HepG2 (cell line): ENCODE results near the gene RNF133. TPM values are rescaled to one million over a fixed set of nuclear protein-coding genes. Genes with fewer than 3 reads are reported as not detected.

ENCODE experiments used
- ATAC-seq: fragments of 200-7000 bp; cut with Tn5 transposase; 3 replicates; pipeline ENCODE4 v1.9.1; 2020; ENCODE audit warnings: mild to moderate bottlenecking, moderate library complexity
- BruUV-seq: library from RNA; stranded (reverse); fragments of 400-500 nt; replicated peaks from 2 replicates; lab custom pipeline; 2021; lab: Mats Ljungman, UMichigan
- CTCF ChIA-PET: fragments of 300-600 bp; formaldehyde crosslinking; extraction: SDS; loops from one replicate; lab custom pipeline; 2021; ENCODE audit warnings: low total read pairs, inconsistent platforms, low intra/inter-chr PET ratio; lab: Yijun Ruan, JAX
- POLR2A ChIA-PET: fragments of 350-600 bp; sonication (Branson Sonifier 250); formaldehyde crosslinking; loops from one replicate; lab custom pipeline; 2020; ENCODE audit warnings: antibody characterized with exemption, inconsistent platforms; lab: Yijun Ruan, JAX
- DNase-seq: peaks from one replicate; pipeline ENCODE4 v3.0.0-alpha.2; 2015; ENCODE audit warnings: low spot score
- FAIRE-seq: peaks from 3 replicates; lab custom pipeline; 2011; peaks lifted over from hg19 to GRCh38; lab: Jason Lieb, UNC
- H2AFZ ChIP-seq: one replicate; pipeline ENCODE4 v1.6.1; 2011; ENCODE audit warnings: low read length, inconsistent platforms
- H3K27ac ChIP-seq: fragments of 300-600 bp; 3 replicates; pipeline ENCODE4 v1.8.0; 2011; ENCODE audit warnings: mixed run types, mild to moderate bottlenecking, mixed read lengths, low read length, inconsistent platforms; ENCODE audit not compliant: insufficient read depth; ENCODE audit errors: extremely low read length
- H3K27me3 ChIP-seq, 2 experiments: fragments of 200-600 bp in 1 of 2; 2 replicates in 1 of 2; 3 replicates in 1 of 2; pipeline versions ENCODE4 v1.6.0 to v1.8.0; 2011; ENCODE audit warnings: low read length in 2 of 2, mild to moderate bottlenecking in 2 of 2, moderate library complexity in 2 of 2, inconsistent platforms in 1 of 2; ENCODE audit not compliant: insufficient read depth in 2 of 2, control insufficient read depth in 1 of 2
- H3K36me3 ChIP-seq, 2 experiments: fragments of 200-600 bp in 1 of 2; replicated peaks in 1 of 2; 2 replicates in 1 of 2; 3 replicates in 1 of 2; pipeline versions ENCODE4 v1.5.1 to v1.8.0; 2011; ENCODE audit warnings: low read length in 2 of 2, inconsistent platforms in 1 of 2; ENCODE audit not compliant: insufficient read depth in 2 of 2, control insufficient read depth in 1 of 2
- H3K4me1 ChIP-seq: 2 replicates; pipeline ENCODE4 v1.5.1; 2012; ENCODE audit warnings: low read length, inconsistent platforms; ENCODE audit not compliant: insufficient read depth
- H3K4me2 ChIP-seq: 2 replicates; pipeline ENCODE4 v1.6.0; 2011; ENCODE audit warnings: low read depth, low read length, inconsistent platforms
- H3K4me3 ChIP-seq, 3 experiments: fragments of 200-600 bp in 1 of 3; sonication (generic), shearing (Covaris generic) in 1 of 3; replicated peaks in 1 of 3; 2 replicates each; pipeline ENCODE4 v1.5.1; 2011 to 2016; ENCODE audit warnings: low read length in 3 of 3, inconsistent platforms in 2 of 3, low read depth in 2 of 3, mild to moderate bottlenecking in 2 of 3, control low read depth in 1 of 3, mixed read lengths in 1 of 3; ENCODE audit not compliant: insufficient read depth in 1 of 3
- H3K79me2 ChIP-seq: one replicate; pipeline ENCODE4 v1.6.1; 2011; ENCODE audit warnings: low read length, inconsistent platforms; ENCODE audit not compliant: insufficient read depth
- H3K9ac ChIP-seq: 2 replicates; pipeline ENCODE4 v1.6.0; 2011; ENCODE audit warnings: mild to moderate bottlenecking, low read depth, low read length, inconsistent platforms; ENCODE audit not compliant: insufficient read depth
- H3K9me3 ChIP-seq: 2 replicates; pipeline ENCODE4 v1.5.1; 2012; ENCODE audit warnings: mild to moderate bottlenecking, low read length
- H4K20me1 ChIP-seq: 2 replicates; pipeline ENCODE4 v1.6.0; 2011; ENCODE audit warnings: inconsistent platforms, mild to moderate bottlenecking, low read length, moderate library complexity; ENCODE audit not compliant: insufficient read depth
- SP140L ChIP-seq: sonication (generic); formaldehyde crosslinking; IDR thresholded peaks from 2 replicates; pipeline ENCODE4 v1.4.0; 2020; ENCODE audit warnings: missing genetic modification reagents, borderline replicate concordance
- TP53 ChIP-seq: sonication (generic); formaldehyde crosslinking; conservative IDR thresholded peaks from 2 replicates; pipeline ENCODE4 v1.4.0; 2020; ENCODE audit warnings: missing genetic modification reagents
- WGBS: methylation state at CpG from one replicate; pipeline ENCODE4 v1.1.6; 2017; ENCODE audit warnings: low lambda C conversion rate; 5-methylcytosine and 5-hydroxymethylcytosine counted together
- in situ Hi-C: cut with HindIII; loops from 2 replicates; pipeline ENCODE4 v1.10.0; 2017; ENCODE audit warnings: low pct_unique_long_range_greater_than_20kb; ENCODE audit not compliant: extremely low pct_ligation_motif_present
- intact Hi-C: fragments of 100-400 bp; cut with micrococcal nuclease; formaldehyde crosslinking; loops from one replicate; pipeline ENCODE4 v1.10.0; 2022; ENCODE audit not compliant: unreplicated experiment
- polyA plus RNA-seq, 8 experiments: library from polyadenylated mRNA; depleted of rRNA in 3 of 8; stranded (reverse) in 7 of 8; unstranded in 1 of 8; fragments of >200 nt; fragmentation: Illumina TruSeq in 4 of 8; extraction: Trizol in 4 of 8; gene quantifications; 2 replicates each; pipeline versions ENCODE4 v1.2.1 to v1.2.3, GENCODE V29; 2011 to 2016; ENCODE audit warnings: low read depth in 4 of 8, missing spikeins in 1 of 8, mixed read lengths in 1 of 8; ENCODE audit not compliant: insufficient read depth in 1 of 8
- total RNA-seq, 5 experiments: library from RNA; depleted of rRNA; stranded (reverse); fragments of >200 nt; fragmentation: Illumina TruSeq; extraction: Trizol; gene quantifications; 2 replicates each; pipeline ENCODE4 v1.2.3, GENCODE V29; 2016; ENCODE audit warnings: low read depth in 1 of 5
- TF ChIP-seq, protein P1 (sequence below): sonication (generic); formaldehyde crosslinking; IDR thresholded peaks from 2 replicates; pipeline ENCODE4 v1.5.0; 2020; ENCODE audit warnings: mild to moderate bottlenecking, missing genetic modification reagents, borderline replicate concordance

Gene RNF133
- total and polyA plus RNA-seq, 2 of the 13 experiments (the other 11 are each of a cell fraction or from before 2014, with no cell fraction given): 0.13 to 1.00 TPM

DNA sequence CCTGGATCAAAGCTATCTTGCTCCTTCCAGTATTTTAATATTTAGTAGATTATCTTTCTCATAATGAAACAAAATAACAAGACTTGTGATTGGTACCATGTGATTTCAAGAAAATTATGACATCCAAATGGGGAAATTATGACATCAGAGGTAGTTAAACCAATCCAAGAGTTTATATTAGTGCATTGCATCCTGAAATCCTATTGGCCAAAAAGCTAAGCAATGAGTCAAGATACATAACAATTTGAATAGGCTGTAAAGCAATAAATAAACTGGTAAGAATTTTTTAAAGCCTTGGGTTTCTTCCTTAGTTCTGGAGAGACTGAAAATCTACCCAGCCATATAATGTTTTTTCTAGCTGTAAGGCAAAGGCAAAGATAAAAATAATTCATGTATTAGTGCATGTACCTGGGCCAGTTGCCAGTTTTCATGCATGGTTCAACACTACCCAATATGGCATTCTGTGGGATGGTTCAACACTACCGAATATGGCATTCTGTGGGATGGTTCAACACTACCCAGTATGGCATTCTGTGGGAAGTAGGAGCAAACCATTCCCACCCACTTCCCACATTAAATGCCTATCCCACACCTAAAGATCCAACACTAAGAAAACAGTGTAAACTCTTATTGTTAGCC, 4.1 kb upstream of the RNF133 start, which contains the start of gene RNF148:
Gene RNF148, minus strand, starts transcription at position 51 of the 639 bp plus-strand sequence. CDS start 172 bp downstream, outside the sequence.
- Histone ChIP-seq H3K9me3 (no peaks in the 10 kb centered on the region), H3K4me2 (no peak within 1 kb of the TSS), H3K4me1 (peaks cover 6% of the 10 kb centered on the region; the same call in 1 of the 2 replicates), H2AFZ (no peak within 1 kb of the TSS), H3K27me3 (no peaks in the 10 kb centered on the region), H3K9ac (no peak within 1 kb of the TSS), H3K36me3 (no peaks in the 10 kb centered on the region; a peak in 1 of 5 replicates)
- in situ Hi-C loops (no loop called here), intact Hi-C loops (no loop called here)
- no peak for FAIRE-seq
- POLR2A ChIA-PET: no interaction called here
- no peak for ATAC-seq
- DNase-seq: no peak
- no TSS peak for BruUV-seq
- CTCF ChIA-PET: no interaction called here
- TF ChIP-seq, protein P1, sequence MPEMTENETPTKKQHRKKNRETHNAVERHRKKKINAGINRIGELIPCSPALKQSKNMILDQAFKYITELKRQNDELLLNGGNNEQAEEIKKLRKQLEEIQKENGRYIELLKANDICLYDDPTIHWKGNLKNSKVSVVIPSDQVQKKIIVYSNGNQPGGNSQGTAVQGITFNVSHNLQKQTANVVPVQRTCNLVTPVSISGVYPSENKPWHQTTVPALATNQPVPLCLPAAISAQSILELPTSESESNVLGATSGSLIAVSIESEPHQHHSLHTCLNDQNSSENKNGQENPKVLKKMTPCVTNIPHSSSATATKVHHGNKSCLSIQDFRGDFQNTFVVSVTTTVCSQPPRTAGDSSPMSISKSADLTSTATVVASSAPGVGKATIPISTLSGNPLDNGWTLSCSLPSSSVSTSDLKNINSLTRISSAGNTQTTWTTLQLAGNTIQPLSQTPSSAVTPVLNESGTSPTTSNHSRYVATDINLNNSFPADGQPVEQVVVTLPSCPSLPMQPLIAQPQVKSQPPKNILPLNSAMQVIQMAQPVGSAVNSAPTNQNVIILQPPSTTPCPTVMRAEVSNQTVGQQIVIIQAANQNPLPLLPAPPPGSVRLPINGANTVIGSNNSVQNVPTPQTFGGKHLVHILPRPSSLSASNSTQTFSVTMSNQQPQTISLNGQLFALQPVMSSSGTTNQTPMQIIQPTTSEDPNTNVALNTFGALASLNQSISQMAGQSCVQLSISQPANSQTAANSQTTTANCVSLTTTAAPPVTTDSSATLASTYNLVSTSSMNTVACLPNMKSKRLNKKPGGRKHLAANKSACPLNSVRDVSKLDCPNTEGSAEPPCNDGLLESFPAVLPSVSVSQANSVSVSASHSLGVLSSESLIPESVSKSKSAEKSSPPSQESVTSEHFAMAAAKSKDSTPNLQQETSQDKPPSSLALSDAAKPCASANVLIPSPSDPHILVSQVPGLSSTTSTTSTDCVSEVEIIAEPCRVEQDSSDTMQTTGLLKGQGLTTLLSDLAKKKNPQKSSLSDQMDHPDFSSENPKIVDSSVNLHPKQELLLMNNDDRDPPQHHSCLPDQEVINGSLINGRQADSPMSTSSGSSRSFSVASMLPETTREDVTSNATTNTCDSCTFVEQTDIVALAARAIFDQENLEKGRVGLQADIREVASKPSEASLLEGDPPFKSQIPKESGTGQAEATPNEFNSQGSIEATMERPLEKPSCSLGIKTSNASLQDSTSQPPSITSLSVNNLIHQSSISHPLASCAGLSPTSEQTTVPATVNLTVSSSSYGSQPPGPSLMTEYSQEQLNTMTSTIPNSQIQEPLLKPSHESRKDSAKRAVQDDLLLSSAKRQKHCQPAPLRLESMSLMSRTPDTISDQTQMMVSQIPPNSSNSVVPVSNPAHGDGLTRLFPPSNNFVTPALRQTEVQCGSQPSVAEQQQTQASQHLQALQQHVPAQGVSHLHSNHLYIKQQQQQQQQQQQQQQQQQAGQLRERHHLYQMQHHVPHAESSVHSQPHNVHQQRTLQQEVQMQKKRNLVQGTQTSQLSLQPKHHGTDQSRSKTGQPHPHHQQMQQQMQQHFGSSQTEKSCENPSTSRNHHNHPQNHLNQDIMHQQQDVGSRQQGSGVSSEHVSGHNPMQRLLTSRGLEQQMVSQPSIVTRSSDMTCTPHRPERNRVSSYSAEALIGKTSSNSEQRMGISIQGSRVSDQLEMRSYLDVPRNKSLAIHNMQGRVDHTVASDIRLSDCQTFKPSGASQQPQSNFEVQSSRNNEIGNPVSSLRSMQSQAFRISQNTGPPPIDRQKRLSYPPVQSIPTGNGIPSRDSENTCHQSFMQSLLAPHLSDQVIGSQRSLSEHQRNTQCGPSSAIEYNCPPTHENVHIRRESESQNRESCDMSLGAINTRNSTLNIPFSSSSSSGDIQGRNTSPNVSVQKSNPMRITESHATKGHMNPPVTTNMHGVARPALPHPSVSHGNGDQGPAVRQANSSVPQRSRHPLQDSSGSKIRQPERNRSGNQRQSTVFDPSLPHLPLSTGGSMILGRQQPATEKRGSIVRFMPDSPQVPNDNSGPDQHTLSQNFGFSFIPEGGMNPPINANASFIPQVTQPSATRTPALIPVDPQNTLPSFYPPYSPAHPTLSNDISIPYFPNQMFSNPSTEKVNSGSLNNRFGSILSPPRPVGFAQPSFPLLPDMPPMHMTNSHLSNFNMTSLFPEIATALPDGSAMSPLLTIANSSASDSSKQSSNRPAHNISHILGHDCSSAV: no peak
- TF ChIP-seq TP53 (CRISPR knock-in tag) (no peak), SP140L (CRISPR knock-in tag) (no peak)
- TF ChIP-seq, all 625 proteins: peak for 0
- Histone ChIP-seq H3K4me3 (no peak within 1 kb of the TSS), H3K27ac (no peak within 1 kb of the TSS), H3K79me2 (no peaks in the 10 kb centered on the region), H4K20me1 (no peaks in the 10 kb centered on the region)
- 87% methylated on average over 1 of the region's 1 CpG for WGBS
